Measurements from ENCODE around the gene DIP2B. TPM values are rescaled to one million over a fixed set of nuclear protein-coding genes. Genes with fewer than 3 reads are reported as not detected.

Gene DIP2B
- polyA plus RNA-seq, 3 donors, result 3.5 to 12.3 (median 6.5) TPM

GRCh38 chr12:50635364-50635763, 130.6 kb downstream of the DIP2B start:
- H3K27ac ChIP-seq (ENCODE audit: low read depth in 1 of 2, low read length in 2 of 2), result no peak overlapping the region
- Mint-ChIP-seq H3K9me3 (no peaks in the 10 kb centered on the region), H3K27ac (no peak overlapping the region), H3K4me3 (no peak overlapping the region), H3K4me1 (peaks cover 39% of the 10 kb centered on the region), H3K27me3 (ENCODE audit: low read depth in 3 of 3) (no peaks in the 10 kb centered on the region), H3K36me3 (peaks cover 6 to 16% of the 10 kb centered on the region in 2 donors)
- no peaks in the 10 kb centered on the region for H3K27me3 ChIP-seq (ENCODE audit: control insufficient read depth in 2 of 2, insufficient read depth in 2 of 2, low read length in 2 of 2)
- peaks cover 55% of the 10 kb centered on the region for H3K79me2 ChIP-seq (ENCODE audit: insufficient read depth, low read length)
- intact Hi-C loops (cut with micrococcal nuclease), result no loop called here
- no peaks in the 10 kb centered on the region for H3K9me3 ChIP-seq (replicated peaks in 1 of 2; ENCODE audit: control insufficient read depth in 1 of 2, insufficient read depth in 1 of 2, low read length in 2 of 2)
- TF ChIP-seq, protein P1, sequence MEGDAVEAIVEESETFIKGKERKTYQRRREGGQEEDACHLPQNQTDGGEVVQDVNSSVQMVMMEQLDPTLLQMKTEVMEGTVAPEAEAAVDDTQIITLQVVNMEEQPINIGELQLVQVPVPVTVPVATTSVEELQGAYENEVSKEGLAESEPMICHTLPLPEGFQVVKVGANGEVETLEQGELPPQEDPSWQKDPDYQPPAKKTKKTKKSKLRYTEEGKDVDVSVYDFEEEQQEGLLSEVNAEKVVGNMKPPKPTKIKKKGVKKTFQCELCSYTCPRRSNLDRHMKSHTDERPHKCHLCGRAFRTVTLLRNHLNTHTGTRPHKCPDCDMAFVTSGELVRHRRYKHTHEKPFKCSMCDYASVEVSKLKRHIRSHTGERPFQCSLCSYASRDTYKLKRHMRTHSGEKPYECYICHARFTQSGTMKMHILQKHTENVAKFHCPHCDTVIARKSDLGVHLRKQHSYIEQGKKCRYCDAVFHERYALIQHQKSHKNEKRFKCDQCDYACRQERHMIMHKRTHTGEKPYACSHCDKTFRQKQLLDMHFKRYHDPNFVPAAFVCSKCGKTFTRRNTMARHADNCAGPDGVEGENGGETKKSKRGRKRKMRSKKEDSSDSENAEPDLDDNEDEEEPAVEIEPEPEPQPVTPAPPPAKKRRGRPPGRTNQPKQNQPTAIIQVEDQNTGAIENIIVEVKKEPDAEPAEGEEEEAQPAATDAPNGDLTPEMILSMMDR (IDR thresholded peaks at IDR 0.05), result no peak
- H3K9ac ChIP-seq (ENCODE audit: insufficient read depth, low read length, poor library complexity, severe bottlenecking), result no peak overlapping the region
- H3K4me3 ChIP-seq (replicated peaks in 1 of 3; ENCODE audit: low read depth in 2 of 3, low read length in 3 of 3), result no peak overlapping the region
- DNase-seq, result no peak
- peaks cover 22 to 23% of the 10 kb centered on the region in 2 donors for H3K4me1 ChIP-seq (ENCODE audit: control insufficient read depth in 1 of 2, insufficient read depth in 2 of 2, low read length in 2 of 2)
- H3K4me2 ChIP-seq (replicated peaks; ENCODE audit: extremely low read depth, low read length, poor library complexity, severe bottlenecking), result no peak overlapping the region
- H3K36me3 ChIP-seq (replicated peaks in 1 of 2; ENCODE audit: control insufficient read depth in 1 of 2, insufficient read depth in 2 of 2, low read length in 2 of 2), result peaks cover 4 to 17% of the 10 kb centered on the region in 2 donors
- H2AFZ ChIP-seq (ENCODE audit: insufficient read depth, low read depth, low read length, poor library complexity, severe bottlenecking), result no peak overlapping the region
- H4K20me1 ChIP-seq (ENCODE audit: insufficient read depth, low read length), result peaks cover 75% of the 10 kb centered on the region
- WGBS (ENCODE audit: insufficient coverage), result 95% methylated on average over 3 of the region's 5 CpGs

- DNase-seq, result no peak
- Mint-ChIP-seq H3K27ac (no peak overlapping the region), H3K4me1 (peaks cover 43% of the 10 kb centered on the region), H3K36me3 (peaks cover 8 to 18% of the 10 kb centered on the region in 2 donors), H3K9me3 (no peaks in the 10 kb centered on the region), H3K27me3 (ENCODE audit: low read depth in 3 of 3) (peaks cover 0 to under 1% (median 0%) of the 10 kb centered on the region in 3 donors), H3K4me3 (no peak overlapping the region)
- intact Hi-C loops (cut with micrococcal nuclease), result no loop called here
- no peak overlapping the region for H3K4me3 ChIP-seq (replicated peaks in 1 of 3; ENCODE audit: low read depth in 2 of 3, low read length in 3 of 3)
- no peaks in the 10 kb centered on the region for H3K27me3 ChIP-seq (ENCODE audit: control insufficient read depth in 2 of 2, insufficient read depth in 2 of 2, low read length in 2 of 2)
- no peak overlapping the region for H3K27ac ChIP-seq (ENCODE audit: low read depth in 1 of 2, low read length in 2 of 2)
- H3K4me2 ChIP-seq (replicated peaks; ENCODE audit: extremely low read depth, low read length, poor library complexity, severe bottlenecking), result no peak overlapping the region
- no peak overlapping the region for H3K9ac ChIP-seq (ENCODE audit: insufficient read depth, low read length, poor library complexity, severe bottlenecking)
- H3K79me2 ChIP-seq (ENCODE audit: insufficient read depth, low read length), result peaks cover 58% of the 10 kb centered on the region
- H3K36me3 ChIP-seq (replicated peaks in 1 of 2; ENCODE audit: control insufficient read depth in 1 of 2, insufficient read depth in 2 of 2, low read length in 2 of 2), result peaks cover 4 to 16% of the 10 kb centered on the region in 2 donors
- H2AFZ ChIP-seq (ENCODE audit: insufficient read depth, low read depth, low read length, poor library complexity, severe bottlenecking), result no peak overlapping the region
- TF ChIP-seq, protein P1 (IDR thresholded peaks at IDR 0.05), result no peak
- H3K4me1 ChIP-seq (ENCODE audit: control insufficient read depth in 1 of 2, insufficient read depth in 2 of 2, low read length in 2 of 2), result peaks cover 22 to 23% of the 10 kb centered on the region in 2 donors
- WGBS (ENCODE audit: insufficient coverage), result 100% methylated on average over 3 of the region's 4 CpGs
- no peaks in the 10 kb centered on the region for H3K9me3 ChIP-seq (replicated peaks in 1 of 2; ENCODE audit: control insufficient read depth in 1 of 2, insufficient read depth in 1 of 2, low read length in 2 of 2)
- H4K20me1 ChIP-seq (ENCODE audit: insufficient read depth, low read length), result peaks cover 80% of the 10 kb centered on the region
Measured at GRCh38 chr12:50635857-50636256, 131.1 kb downstream of the DIP2B start.

Data from CD14-positive monocyte (primary cell).